ENCODE measurements around the gene MGAT4D. TPM values are rescaled to one million over a fixed set of nuclear protein-coding genes. Genes with fewer than 3 reads are reported as not detected.
"Not testable (repeated sequence)": the region's sequence is repeated elsewhere in the genome, so short reads cannot be mapped to it uniquely, and the experiment has no call there.

The MGAT4D gene
- total RNA-seq, 4 donors from 2014 or later, result not detected

DNA sequence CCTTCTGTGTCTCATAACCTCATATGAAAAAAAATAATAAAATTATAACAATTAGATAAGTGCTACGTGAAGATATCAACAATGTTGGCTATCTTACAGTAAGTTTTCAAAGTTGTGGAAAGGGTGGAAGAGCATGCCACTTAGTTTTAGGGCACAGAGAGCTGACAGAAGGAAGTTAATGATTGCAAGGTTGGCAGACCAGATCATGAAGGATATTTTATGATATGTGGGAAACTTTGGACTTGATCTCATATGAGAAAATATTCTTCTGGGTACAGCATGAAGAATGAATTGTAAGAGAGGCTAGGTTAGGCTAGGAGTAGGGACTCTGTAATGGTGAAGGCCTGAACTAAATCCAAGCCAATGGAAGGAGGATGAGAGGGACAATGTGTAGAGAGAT lies 34.5 kb downstream of the MGAT4D start:
- TF ChIP-seq EP300 (IDR thresholded peaks at IDR 0.05) (no peak), POLR2AphosphoS5 (IDR thresholded peaks at IDR 0.05) (no peak), POLR2A (IDR thresholded peaks at IDR 0.05; ENCODE audit: low read depth) (no peak)
- TF ChIP-seq, protein P1, sequence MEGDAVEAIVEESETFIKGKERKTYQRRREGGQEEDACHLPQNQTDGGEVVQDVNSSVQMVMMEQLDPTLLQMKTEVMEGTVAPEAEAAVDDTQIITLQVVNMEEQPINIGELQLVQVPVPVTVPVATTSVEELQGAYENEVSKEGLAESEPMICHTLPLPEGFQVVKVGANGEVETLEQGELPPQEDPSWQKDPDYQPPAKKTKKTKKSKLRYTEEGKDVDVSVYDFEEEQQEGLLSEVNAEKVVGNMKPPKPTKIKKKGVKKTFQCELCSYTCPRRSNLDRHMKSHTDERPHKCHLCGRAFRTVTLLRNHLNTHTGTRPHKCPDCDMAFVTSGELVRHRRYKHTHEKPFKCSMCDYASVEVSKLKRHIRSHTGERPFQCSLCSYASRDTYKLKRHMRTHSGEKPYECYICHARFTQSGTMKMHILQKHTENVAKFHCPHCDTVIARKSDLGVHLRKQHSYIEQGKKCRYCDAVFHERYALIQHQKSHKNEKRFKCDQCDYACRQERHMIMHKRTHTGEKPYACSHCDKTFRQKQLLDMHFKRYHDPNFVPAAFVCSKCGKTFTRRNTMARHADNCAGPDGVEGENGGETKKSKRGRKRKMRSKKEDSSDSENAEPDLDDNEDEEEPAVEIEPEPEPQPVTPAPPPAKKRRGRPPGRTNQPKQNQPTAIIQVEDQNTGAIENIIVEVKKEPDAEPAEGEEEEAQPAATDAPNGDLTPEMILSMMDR (IDR thresholded peaks at IDR 0.05), result no peak
- whole genome bisulfite sequencing, result 93% methylated on average over 1 of the region's 1 CpG

DNA sequence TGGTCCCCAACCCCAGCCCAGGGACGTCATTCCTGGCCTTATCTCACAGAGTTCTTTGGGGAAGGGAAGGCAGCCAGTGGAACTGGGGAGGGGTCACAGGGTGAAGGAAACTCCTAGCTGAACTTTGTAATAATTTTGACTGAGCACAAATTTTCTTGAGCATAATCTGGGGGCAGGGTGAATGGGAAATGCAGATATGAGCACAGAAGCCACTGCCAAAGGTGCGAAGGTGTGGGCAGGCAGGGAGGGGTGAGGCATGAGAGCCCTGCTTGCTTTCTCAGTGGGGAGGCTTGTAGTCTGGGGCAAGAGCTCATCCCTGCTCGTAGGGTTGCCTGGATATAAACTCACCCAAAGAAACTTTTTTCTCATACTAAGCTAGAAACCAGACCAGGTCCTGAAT lies 34.9 kb downstream of the MGAT4D start:
- TF ChIP-seq POLR2AphosphoS5 (IDR thresholded peaks at IDR 0.05) (no peak), EP300 (IDR thresholded peaks at IDR 0.05) (no peak), POLR2A (IDR thresholded peaks at IDR 0.05; ENCODE audit: low read depth) (no peak)
- TF ChIP-seq, protein P1 (IDR thresholded peaks at IDR 0.05), result no peak
- WGBS, result 68% methylated on average over 3 of the region's 3 CpGs

More for the DNA sequence above, 34.5 kb downstream of the MGAT4D start:
- H3K4me3 ChIP-seq, result no peak overlapping the region
- H3K9me3 ChIP-seq, result no peaks in the 10 kb centered on the region
- no peak overlapping the region for H3K27ac ChIP-seq (replicated peaks in 1 of 4)
- H3K27me3 ChIP-seq, result no peaks in the 10 kb centered on the region
- no peak for DNase-seq (ENCODE audit: extremely low spot score)
- H3K4me1 ChIP-seq, result no peaks in the 10 kb centered on the region
- intact Hi-C loops (cut with DNase I), result no loop called here
- no peaks in the 10 kb centered on the region for H3K36me3 ChIP-seq

DNA sequence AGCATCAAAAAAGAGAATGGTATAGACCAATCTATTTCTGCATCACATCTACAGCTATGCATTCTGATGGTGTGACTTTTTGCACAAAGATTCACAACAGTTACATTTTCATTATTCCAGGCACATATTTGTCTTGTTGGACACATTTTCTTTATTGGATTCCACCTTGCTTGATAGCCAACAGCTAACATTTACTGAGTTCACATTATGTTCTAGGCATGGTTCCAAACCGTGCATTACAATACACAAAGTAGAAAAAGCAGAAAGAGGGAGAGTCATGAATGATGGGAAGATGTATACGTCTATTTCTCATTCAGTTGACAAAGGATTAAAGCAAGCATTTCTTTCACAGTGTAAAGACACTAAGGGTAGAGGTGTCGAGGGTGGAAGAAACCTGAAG lies 47.7 kb downstream of the MGAT4D start:
- TF ChIP-seq POLR2A (IDR thresholded peaks at IDR 0.05; ENCODE audit: low read depth), result no peak
- TF ChIP-seq, protein P1 (IDR thresholded peaks at IDR 0.05), result no peak
- TF ChIP-seq EP300 (IDR thresholded peaks at IDR 0.05), result no peak
- TF ChIP-seq POLR2AphosphoS5 (IDR thresholded peaks at IDR 0.05), result no peak
- Histone ChIP-seq H3K27me3 (no peaks in the 10 kb centered on the region), H3K4me1 (peaks cover 0 to 10% (median 3%) of the 10 kb centered on the region in 4 donors), H3K9me3 (no peaks in the 10 kb centered on the region), H3K36me3 (no peaks in the 10 kb centered on the region), H3K4me3 (no peak overlapping the region), H3K27ac (replicated peaks in 1 of 4) (no peak overlapping the region)
- no peak for DNase-seq (ENCODE audit: extremely low spot score)
- intact Hi-C loops (cut with DNase I), result no loop called here
- WGBS, result 40% methylated on average over 3 of the region's 3 CpGs

More for the DNA sequence above, 34.9 kb downstream of the MGAT4D start:
- intact Hi-C loops (cut with DNase I), result no loop called here
- H3K27ac ChIP-seq (replicated peaks in 1 of 4), result no peak overlapping the region
- H3K27me3 ChIP-seq, result no peaks in the 10 kb centered on the region
- no peak overlapping the region for H3K4me3 ChIP-seq
- H3K9me3 ChIP-seq, result no peaks in the 10 kb centered on the region
- no peaks in the 10 kb centered on the region for H3K36me3 ChIP-seq
- DNase-seq (ENCODE audit: extremely low spot score), result no peak
- H3K4me1 ChIP-seq, result no peaks in the 10 kb centered on the region

DNA sequence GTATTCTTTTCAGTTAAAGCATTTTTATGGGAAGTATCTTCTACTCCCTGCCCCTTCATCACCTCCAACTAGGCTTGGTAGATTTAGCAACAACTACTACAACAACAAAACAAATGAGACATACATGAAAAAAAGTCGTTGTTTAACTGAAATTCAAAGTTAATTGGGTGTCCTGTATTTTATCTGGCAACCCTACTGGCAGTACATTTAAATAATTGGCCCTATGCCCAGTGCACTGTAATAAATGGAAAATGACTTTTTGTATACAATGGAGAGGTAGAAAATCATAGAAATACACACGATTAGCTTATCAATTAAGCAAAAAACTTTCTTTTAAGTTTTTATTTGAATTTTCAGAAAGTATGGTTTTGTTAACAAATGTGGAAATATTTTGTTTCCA lies 49.3 kb downstream of the MGAT4D start:
- Histone ChIP-seq H3K9me3 (no peaks in the 10 kb centered on the region), H3K36me3 (no peaks in the 10 kb centered on the region), H3K27me3 (no peaks in the 10 kb centered on the region), H3K27ac (replicated peaks in 1 of 4) (no peak overlapping the region), H3K4me1 (peaks cover 0 to 10% (median 3%) of the 10 kb centered on the region in 4 donors), H3K4me3 (no peak overlapping the region)
- intact Hi-C loops (cut with DNase I), result no loop called here
- WGBS, result 24% methylated on average over 2 of the region's 2 CpGs
- no peak for DNase-seq (ENCODE audit: extremely low spot score)
- TF ChIP-seq POLR2AphosphoS5 (IDR thresholded peaks at IDR 0.05) (no peak), EP300 (IDR thresholded peaks at IDR 0.05) (no peak), POLR2A (IDR thresholded peaks at IDR 0.05; ENCODE audit: low read depth) (no peak)
- TF ChIP-seq, protein P1 (IDR thresholded peaks at IDR 0.05), result no peak

DNA sequence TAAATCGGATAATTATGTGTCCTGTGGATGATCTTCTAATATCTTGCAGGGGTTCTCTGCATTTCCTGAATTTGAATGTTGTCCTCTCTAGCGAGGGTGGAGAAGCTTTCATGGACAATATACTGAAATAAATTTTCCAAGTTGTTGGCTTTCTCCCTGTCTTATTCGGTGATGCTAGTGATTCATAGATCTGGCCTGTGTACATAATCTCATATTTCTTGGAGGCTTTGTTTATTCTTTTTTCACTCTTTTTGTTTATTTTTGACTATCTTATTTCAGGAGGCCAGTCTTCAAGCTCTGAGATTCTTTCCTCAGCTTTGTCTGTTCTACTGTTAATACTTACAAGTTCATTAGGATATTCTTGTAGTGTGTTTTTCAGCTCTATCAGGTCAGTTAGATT lies 49.9 kb downstream of the MGAT4D start:
- H3K36me3 ChIP-seq, result no peaks in the 10 kb centered on the region
- intact Hi-C loops (cut with DNase I), result no loop called here
- H3K4me1 ChIP-seq, result peaks cover 0 to 10% (median 3%) of the 10 kb centered on the region in 4 donors
- no peak overlapping the region for H3K4me3 ChIP-seq
- no peaks in the 10 kb centered on the region for H3K9me3 ChIP-seq
- no peak overlapping the region for H3K27ac ChIP-seq (replicated peaks in 1 of 4)
- 53% methylated on average over 3 of the region's 3 CpGs for WGBS
- TF ChIP-seq POLR2A (IDR thresholded peaks at IDR 0.05; ENCODE audit: low read depth) (no peak), EP300 (IDR thresholded peaks at IDR 0.05) (no peak), POLR2AphosphoS5 (IDR thresholded peaks at IDR 0.05) (no peak)
- TF ChIP-seq, protein P1 (IDR thresholded peaks at IDR 0.05), result no peak
- no peaks in the 10 kb centered on the region for H3K27me3 ChIP-seq
- no peak for DNase-seq (ENCODE audit: extremely low spot score)

DNA sequence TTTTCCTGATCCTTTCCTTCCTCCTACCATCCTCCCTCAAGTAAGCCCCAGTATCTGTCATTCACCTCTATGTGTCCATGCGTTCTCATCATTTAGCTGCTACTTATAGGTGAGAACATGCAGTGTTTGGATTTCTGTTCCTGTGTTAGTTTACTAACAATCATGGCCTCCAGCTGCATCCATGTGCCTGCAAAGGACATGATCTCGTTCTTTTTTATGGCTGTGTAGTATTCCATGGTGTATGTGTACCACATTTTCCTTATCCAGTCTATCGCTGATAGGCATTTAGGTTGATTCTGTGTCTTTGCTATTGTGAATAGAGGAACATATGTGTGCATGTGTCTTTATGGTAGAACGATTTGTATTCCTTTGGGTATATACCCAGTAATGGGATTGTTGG lies 53.7 kb downstream of the MGAT4D start:
- H3K27me3 ChIP-seq; H3K36me3 ChIP-seq; H3K9me3 ChIP-seq; H3K4me1 ChIP-seq; DNase-seq (ENCODE audit: extremely low spot score); H3K27ac ChIP-seq (replicated peaks in 1 of 4); intact Hi-C loops (cut with DNase I); H3K4me3 ChIP-seq: not testable (repeated sequence)
- WGBS, result 97% methylated on average over 4 of the region's 4 CpGs
